ENCODE results near the gene LTB. TPM values are rescaled to one million over a fixed set of nuclear protein-coding genes. Genes with fewer than 3 reads are reported as not detected.

The LTB gene
- total RNA-seq, 6 experiments from 2014 or later: 0.38 TPM; not detected in 5

DNA sequence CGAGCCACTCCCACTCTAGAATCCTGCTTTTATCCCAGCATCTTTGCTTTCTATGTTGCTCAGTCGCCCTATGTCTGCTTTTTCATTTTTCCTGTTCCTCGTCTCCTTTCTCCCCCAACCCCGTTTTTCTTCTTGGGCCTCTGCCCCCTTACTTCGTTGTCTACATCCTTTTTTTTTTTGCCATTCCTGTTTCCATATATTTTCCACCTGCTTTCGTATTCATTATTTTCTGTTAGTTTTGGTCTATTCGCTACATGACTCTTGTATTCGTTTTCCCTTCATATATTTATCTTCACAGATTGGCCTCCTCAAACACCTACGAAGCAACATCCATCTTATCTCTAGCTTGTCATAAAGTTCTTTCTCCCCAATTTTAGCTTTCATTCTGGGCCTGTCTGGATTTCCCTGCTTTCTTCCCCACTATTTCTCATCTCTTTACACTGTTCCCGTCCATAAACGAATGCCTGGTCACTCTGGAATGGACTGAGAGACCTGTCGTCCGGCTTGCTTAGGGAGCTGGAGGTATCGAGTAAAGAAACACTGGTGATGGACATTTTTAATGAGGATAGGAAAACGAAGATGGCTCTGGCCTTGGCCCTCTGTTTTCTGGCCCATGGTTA, 39.2 kb upstream of the LTB start:
- Mint-ChIP-seq H3K9me3 (no peaks in the 10 kb centered on the region), H3K36me3 (ENCODE audit: low read depth) (peaks cover 42% of the 10 kb centered on the region), H3K4me1 (ENCODE audit: low read depth) (peaks cover 21% of the 10 kb centered on the region), H3K27ac (peak overlapping the region; percentile 94), H3K4me3 (peak overlapping the region; percentile 97), H3K27me3 (ENCODE audit: insufficient read depth) (peaks cover 3% of the 10 kb centered on the region; the same call in 1 of the 2 replicates)
- TF ChIP-seq, protein P1, sequence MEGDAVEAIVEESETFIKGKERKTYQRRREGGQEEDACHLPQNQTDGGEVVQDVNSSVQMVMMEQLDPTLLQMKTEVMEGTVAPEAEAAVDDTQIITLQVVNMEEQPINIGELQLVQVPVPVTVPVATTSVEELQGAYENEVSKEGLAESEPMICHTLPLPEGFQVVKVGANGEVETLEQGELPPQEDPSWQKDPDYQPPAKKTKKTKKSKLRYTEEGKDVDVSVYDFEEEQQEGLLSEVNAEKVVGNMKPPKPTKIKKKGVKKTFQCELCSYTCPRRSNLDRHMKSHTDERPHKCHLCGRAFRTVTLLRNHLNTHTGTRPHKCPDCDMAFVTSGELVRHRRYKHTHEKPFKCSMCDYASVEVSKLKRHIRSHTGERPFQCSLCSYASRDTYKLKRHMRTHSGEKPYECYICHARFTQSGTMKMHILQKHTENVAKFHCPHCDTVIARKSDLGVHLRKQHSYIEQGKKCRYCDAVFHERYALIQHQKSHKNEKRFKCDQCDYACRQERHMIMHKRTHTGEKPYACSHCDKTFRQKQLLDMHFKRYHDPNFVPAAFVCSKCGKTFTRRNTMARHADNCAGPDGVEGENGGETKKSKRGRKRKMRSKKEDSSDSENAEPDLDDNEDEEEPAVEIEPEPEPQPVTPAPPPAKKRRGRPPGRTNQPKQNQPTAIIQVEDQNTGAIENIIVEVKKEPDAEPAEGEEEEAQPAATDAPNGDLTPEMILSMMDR (IDR thresholded peaks at IDR 0.05): no peak
- no peak for DNase-seq

DNA sequence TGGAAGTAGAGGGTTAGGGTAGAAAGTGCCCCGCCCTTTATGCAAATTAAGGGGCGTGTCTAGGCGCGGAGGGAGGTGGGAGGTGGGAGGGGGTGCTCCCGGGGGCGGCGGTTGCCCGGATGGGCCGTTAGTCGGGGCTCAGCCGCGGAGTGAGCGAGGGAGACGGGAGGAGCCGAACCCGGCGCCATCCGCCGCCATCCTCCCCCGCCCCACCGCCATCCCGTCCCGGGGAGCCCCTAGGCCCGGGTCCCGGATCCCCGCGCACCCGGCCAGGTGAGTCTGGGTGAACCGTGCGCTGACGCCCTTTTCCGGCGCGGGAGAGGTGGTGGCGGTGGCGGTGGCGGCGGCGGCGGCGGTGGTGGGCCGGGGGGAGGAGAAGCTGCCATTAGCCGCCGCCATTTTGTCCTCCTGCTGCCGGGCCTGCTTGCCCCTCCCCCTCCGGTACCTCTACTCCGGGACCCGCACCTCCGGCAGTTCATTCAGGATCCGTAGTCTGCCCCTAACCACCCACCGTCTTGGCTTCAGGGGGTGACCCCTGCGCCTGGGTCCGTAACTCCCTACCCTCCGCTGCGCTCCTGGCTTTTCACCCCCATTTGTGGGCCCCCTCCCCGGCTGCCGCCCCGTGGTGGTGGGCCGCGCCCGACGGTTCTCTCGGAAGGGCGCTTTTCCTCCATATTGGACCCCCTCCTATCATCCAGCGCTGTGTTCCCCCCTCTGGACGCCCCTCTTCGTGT, 38.5 kb upstream of the LTB start, which contains the start of gene PRRC2A:
PRRC2A (plus strand) TSS at position 130 of the 734 bp plus-strand sequence. CDS start 2,075 bp downstream, outside the sequence.
- Mint-ChIP-seq H3K9me3 (no peaks in the 10 kb centered on the region), H3K36me3 (ENCODE audit: low read depth) (peaks cover 35% of the 10 kb centered on the region), H3K4me1 (ENCODE audit: low read depth) (peaks cover 21% of the 10 kb centered on the region), H3K4me3 (peak within 1 kb of the TSS; percentile 97), H3K27me3 (ENCODE audit: insufficient read depth) (peaks cover 4% of the 10 kb centered on the region), H3K27ac (peak within 1 kb of the TSS; percentile 100)
- TF ChIP-seq, protein P1 (IDR thresholded peaks at IDR 0.05): no peak
- no peak for DNase-seq

DNA sequence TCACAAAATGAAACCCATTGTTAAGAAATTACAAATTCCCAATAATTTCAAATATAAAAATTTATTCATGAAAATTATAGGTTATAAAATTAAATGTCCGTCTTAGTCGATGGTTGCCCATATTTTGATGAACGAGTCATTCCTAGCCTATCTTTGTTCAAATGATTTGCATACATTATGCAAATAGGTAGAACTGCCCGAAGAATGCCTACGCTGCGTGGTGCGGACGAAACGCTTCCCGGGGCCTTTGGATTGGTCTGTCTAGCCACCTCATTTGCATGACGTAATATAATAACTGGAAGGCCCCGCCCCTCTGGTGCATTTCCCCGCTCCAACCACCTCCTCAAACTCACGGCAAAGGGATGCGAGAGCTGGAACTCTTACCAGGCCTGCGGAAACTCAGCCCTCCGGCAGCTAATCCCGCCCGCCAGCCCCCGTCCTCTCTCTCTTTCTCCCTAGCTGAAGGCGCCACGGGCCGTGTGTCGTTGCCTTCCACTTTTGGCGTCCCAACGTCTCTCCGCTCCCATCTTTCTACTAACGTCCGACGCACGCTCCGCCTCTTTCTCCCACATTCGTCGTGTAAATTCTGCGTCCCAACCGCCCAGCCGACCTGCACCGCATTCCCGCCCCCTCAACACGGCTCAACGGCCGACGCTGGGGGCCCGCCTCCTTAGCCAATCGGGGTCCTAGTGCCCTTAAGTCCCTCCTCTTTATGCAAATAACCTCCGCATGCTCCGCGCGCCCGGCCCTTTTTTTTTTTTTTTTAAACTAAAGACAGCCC, 37.8 kb upstream of the LTB start:
- TF ChIP-seq, protein P1 (IDR thresholded peaks at IDR 0.05): no peak
- Mint-ChIP-seq H3K36me3 (ENCODE audit: low read depth) (peaks cover 31% of the 10 kb centered on the region), H3K4me1 (ENCODE audit: low read depth) (peaks cover 21% of the 10 kb centered on the region), H3K27me3 (ENCODE audit: insufficient read depth) (peaks cover 4% of the 10 kb centered on the region), H3K9me3 (no peaks in the 10 kb centered on the region), H3K27ac (peak overlapping the region; percentile 100), H3K4me3 (peak overlapping the region; percentile 97)
- DNase-seq: peak; percentile 98

DNA sequence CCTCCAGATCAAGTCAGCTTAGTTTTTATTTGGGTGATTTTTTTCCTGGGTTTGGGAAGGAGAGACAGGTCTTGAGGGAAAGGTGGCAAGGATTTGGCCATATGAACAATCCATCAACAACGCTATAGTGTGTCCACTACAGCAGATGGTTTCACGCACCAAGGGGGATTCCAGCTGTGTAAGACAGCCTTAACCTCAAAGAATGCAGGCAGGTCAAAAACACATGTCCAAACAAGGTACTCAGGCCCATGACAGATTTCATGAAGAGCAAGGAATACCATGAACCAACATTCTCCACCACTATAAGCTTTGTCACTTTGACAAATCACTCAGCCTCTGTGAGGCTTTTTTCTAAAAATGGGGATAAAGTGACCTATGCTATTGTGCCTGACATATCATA, 34.8 kb upstream of the LTB start:
- Mint-ChIP-seq H3K4me1 (ENCODE audit: low read depth) (peaks cover 11% of the 10 kb centered on the region), H3K36me3 (ENCODE audit: low read depth) (peaks cover 11% of the 10 kb centered on the region), H3K4me3 (no peak overlapping the region), H3K27ac (no peak overlapping the region), H3K27me3 (ENCODE audit: insufficient read depth) (peaks cover 6% of the 10 kb centered on the region), H3K9me3 (no peaks in the 10 kb centered on the region)
- TF ChIP-seq, protein P1 (IDR thresholded peaks at IDR 0.05): no peak
- DNase-seq: no peak

DNA sequence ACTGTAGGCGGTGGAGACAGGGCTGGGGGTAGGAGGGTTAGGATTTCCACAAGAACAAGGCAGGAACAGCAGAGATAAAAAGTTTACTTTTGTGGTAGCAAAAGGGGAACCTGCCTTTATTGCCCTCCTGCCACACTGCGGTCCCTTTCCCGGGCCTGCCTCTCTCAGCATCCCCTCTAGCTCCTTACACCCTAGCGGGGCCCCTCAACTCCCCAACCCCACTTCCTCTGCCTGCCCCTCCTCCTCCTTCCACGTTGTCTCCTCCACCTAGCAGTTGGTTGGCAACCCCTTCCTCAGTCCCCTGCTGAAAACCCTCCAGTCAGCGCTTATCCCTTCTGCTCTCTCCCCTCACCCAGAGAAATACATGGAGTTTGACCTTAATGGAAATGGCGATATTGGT, 33.5 kb upstream of the LTB start:
- no peaks in the 10 kb centered on the region for H3K9me3 Mint-ChIP-seq
- DNase-seq: no peak
- H3K4me1 Mint-ChIP-seq (ENCODE audit: low read depth): peaks cover 6% of the 10 kb centered on the region; the same call in 1 of the 2 replicates
- TF ChIP-seq, protein P1 (IDR thresholded peaks at IDR 0.05): no peak
- H3K4me3 Mint-ChIP-seq: no peak overlapping the region
- no peak overlapping the region for H3K27ac Mint-ChIP-seq
- peaks cover 5% of the 10 kb centered on the region for H3K27me3 Mint-ChIP-seq (ENCODE audit: insufficient read depth)
- no peaks in the 10 kb centered on the region for H3K36me3 Mint-ChIP-seq (ENCODE audit: low read depth)
